Esophagus mucosa (tissue), 1 donor: ENCODE measurements around the gene HS3ST5. TPM values are rescaled to one million over a fixed set of nuclear protein-coding genes. Genes with fewer than 3 reads are reported as not detected.
"Not testable (repeated sequence)": the region's sequence is repeated elsewhere in the genome, so short reads cannot be mapped to it uniquely, and the experiment has no call there.

ENCODE experiments used
- ATAC-seq: fragments of 200-7000 bp; cut with Tn5 transposase; one replicate; pipeline ENCODE4 v1.9.1; 2020
- total RNA-seq: library from RNA; stranded (reverse); gene quantifications from one replicate; pipeline ENCODE4 v1.2.4, GENCODE V29; 2023
- donor health status: DM: yes; HTN: yes; CAD: no.

The HS3ST5 gene
- total RNA-seq, 1 donor from 2014 or later = not detected

DNA sequence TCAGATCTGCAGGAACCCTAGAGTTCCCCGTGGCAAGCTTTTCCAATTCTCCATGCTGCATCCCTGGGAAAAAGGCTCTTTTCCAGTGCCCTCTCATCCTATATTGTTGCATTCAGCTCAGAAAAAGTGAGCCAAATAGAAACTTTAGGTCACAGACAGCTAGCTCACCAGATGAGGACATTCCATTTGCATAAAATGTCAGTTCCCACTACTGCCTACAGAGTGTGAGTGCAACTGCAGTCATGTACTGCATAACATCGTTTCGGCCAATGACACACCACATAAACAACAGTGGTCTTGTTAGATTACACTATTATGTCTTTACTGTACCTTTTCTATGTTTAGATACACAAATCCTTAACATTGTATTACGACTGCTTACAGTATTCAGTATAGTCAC is 8.6 kb downstream of the HS3ST5 start:
- no peak for ATAC-seq

DNA sequence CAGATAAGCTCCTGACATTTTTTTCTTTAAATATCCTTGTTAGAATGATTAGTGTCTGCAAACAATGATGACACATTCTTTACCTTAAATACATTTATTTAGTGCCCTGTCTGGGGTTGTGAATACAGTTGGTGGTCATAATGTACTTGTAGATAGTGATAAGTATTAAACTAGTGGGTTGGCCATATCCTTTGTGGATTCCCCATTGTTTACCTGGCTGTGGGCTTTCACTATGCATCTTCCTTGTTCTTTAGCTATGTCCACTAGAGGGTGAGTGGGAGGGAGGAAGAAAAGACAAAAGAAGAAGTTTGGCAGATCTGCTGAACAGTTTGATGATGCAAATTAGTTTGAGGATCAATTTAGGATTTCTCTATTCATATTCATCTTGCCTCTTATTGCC is 15.7 kb downstream of the HS3ST5 start:
- no peak for ATAC-seq

DNA sequence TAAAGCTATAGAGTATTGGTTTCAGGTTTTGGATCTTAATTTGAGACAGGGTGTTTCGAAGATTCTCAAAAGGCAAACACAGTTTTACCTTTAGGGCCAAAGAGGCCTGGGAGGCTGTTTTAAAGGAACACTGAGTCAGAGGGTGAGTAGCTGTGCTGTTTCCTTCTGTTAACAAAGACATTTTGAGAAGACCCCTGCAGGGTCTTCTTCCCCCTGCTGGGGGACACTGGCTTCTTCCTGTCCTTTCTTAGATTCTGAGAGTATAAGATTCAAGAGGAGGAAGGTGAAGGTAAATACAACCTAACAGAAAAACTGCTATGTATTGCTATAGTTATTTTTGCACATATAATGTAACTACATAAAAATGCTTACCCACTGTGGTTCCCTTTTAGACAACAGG is 19.0 kb downstream of the HS3ST5 start:
- ATAC-seq = no peak

DNA sequence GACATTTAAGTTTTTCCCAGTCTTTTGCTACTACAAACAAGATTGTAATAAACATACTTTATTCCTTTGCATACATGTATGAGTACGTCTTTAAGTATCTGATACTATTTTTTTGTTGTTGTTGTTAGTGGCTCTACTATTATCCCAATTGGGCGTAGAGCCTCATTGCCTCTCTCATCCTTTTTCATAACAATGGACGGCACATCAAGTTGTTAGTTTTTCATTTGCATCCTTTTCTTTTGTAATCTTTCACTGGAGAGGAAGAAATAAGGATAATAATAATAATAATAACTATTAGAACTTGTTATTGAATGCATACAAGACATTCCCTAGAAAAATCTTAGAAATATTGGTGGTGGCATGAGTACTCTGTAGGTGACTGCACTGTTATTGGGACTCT is 23.1 kb downstream of the HS3ST5 start:
- no peak for ATAC-seq

DNA sequence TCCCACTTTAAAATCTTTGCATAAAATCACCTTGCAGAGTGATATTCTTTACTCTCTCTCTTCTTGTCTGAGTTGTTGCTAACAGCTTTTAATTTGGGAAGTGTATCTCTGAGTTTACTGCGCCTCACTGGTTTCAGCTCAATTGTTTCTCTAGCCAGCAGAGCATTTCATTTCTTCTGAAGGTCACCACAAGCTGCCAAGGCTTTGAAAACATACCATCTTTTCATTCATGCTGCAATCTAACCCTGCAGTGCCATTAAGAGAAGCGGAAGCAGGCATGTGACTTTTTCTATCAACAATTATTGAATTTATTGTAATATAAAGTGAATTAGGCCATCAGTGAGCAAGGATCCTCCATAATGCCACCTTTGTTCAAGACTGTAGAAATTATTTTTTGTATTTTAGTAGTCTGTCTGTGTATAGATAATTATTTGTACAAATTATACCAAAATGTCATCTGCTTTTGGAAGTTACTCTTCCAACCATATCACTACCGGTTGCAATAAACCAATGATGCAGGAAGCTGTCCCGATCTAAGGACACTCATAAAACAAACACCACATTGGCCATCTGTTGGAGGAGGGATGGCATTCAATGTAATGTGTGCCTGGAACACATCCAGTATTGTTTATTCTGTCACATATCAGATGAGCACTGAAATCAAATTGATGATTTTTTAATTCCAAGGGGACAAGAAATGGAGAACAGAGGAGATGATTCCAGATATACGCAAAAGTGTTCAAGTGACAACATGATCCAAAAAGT is 26.8 kb downstream of the HS3ST5 start:
- ATAC-seq = no peak

DNA sequence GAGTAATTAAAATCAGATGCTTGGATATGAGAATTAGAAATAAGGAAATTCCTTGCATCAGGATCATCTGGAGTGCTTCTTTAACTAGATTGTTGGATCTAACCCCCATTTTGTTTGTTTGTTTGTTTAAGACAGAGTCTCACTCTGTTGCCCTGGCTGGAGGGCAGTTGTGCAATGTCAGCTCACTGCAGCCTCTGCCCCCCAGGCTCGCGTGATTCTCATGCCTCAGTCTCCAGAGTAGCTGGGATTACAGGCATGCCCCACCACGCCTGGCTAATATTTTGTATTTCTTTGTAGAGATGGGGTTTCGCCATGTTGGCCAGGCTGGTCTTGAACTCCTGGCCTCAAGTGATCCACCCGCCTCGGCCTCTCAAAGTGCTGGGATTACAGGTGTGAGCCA is 29.0 kb downstream of the HS3ST5 start:
- not testable (repeated sequence) for ATAC-seq

DNA sequence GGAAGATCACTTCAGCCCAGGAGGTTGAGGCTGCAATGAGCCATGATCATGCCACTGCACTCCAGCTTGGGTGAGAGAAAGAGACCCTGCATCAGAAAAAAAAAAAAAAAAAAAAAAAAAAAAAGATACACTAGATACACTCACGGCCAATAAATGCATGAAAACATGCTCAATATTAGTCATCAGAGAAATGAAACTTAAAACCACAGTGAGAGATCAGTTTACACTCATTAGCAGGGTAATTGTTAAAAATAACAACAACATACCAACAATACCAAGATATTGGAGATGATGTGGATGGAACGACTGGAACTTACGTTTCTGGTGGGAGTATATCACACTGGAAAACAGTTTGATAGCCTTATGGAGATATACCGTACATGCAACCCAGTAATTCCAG is 29.9 kb downstream of the HS3ST5 start:
- ATAC-seq = no peak

DNA sequence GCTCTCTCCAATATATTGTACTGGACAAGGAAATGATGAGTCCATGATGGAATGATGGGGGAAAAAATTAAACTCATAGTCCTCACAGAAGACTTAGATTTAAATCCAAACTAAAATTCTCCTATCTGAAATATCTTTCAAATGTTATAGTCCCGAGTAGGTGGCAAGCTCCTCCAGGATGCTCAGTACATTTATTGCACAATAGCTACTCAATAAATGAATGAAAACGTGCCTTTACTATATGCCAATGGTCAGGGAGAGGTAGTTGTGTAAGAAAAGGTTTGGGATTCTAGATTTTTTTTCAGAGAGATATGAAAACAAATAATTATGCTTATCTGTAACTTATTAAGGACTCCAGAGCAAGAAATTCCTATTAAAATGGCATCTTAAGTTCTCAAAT is 32.8 kb downstream of the HS3ST5 start:
- ATAC-seq = no peak

DNA sequence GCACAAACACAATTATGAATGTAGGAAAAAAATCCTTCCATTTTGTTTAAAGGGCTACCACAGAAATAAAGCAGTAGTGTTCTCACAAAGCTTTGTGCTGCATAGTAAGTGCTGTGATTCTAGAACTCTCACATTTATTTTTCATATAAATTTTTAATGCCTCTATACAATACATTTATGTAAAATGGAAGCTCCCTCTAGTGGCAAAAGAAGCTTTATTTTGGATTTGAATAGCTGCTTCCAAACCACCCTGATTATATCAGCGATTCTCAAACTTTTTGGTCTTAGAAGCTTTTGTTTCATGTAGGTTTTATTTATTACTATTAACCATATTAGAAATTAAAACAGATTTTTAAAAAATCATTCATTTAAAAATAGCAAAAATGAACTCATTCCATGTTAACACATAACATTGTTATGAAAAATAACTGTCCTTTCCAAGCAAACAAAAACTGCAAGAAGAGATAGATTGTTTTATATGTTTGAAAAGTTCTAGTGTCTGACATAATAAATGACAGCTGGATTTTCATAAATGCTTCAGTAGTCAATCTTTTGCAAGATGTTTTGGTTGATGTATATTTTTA is 38.4 kb downstream of the HS3ST5 start:
- no peak for ATAC-seq

DNA sequence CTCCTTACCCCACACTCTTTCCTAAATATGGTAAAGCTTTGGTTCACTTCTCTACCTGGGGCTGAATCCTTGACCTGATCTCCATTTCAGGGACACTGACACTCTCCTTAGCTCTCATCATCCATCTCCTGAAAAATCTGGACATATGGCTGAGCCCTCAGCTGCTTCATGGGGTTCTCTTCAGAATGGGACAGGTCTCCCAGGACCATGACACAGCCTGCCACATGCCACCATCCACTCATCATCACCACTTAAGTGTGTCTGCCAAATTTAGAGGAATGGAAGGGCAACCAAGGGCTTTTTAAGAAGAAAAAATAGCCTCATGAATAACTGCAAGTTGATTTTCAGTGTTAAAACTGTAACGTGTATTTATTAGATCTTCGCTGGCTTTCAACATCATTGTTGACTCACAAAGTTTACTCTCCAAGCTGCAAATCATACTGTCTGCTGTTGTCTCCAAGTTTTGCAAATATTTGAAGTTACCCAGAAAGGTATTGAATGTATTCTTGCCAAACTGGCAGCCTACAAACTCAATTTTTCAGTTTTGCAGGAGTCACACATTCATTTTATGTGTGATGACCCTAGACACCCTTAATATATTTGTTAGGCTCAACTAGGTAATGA is 41.1 kb downstream of the HS3ST5 start:
- ATAC-seq = no peak

DNA sequence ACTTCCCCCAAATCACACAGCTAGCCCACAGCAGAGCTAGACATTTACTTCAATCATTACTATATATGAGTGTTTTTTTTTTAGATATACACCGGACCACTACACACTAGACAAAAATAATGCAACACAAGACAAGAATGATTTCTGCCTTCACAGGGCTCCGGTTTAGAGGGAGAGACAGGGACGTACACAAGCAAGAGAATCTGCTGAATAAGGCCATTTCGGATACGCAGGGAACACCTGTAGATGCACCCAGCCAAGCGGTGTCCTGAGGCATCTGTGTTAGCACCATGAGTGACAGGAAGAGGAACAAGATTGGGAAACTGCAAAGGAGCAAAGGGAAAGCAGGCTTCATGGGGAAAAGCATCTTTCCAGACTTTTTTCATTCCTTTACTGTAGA is 45.7 kb downstream of the HS3ST5 start:
- ATAC-seq = no peak

DNA sequence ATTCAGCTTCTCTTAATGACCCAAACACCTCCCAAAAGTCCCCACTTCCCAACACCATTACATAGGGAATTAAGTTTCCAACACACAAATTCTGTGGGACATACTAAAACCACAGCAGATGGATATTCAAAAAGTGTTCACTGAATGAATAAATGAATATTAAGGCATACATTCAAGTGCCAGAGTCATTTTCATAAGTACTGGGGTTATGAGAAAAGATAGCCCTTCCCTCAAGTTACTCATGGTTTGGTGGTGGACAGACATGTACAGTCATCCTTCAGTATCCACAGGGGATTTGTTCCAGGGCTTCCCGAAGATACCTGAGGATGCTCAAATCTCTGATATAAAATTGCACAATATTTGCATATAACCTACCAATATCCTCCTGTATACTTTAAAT is 50.4 kb downstream of the HS3ST5 start:
- no peak for ATAC-seq

DNA sequence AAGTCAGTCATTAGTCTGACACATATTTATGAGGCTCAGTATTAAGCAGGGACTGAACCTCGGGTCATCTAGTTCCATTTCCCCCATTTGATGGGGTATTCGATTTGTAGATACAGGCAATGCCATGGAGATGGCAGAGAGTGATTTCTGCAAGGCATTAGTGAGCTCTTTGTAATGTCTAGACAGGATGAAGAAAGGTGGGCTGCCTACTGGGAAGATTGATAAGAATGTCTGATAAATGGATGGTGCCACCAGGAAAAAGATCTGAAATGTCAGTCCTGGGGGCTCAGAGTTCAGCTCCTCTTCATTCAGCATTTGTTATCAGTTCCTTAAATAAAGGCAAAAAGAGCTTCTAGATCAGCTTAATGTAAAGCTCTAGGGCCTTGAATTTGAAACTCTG is 51.4 kb downstream of the HS3ST5 start:
- ATAC-seq = no peak

DNA sequence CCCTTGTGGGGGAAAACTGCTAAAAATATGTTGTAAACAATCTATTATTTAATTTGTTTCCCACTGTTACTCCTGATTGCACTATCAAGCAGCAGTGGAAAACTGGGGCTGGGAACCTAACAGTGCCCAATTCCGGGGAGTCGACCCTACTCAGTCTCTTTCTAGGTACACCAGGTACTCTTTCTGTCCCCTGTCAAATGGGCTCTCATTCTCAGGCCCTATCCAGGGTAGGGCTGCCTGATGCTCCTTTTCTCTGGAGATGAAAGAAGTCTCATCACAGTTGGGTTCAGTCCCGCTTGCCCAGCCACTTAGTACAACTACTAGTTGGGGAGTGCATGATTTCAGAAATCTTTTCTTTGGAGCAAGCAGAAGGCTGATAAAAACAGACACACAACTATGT is 52.0 kb downstream of the HS3ST5 start:
- ATAC-seq = no peak

DNA sequence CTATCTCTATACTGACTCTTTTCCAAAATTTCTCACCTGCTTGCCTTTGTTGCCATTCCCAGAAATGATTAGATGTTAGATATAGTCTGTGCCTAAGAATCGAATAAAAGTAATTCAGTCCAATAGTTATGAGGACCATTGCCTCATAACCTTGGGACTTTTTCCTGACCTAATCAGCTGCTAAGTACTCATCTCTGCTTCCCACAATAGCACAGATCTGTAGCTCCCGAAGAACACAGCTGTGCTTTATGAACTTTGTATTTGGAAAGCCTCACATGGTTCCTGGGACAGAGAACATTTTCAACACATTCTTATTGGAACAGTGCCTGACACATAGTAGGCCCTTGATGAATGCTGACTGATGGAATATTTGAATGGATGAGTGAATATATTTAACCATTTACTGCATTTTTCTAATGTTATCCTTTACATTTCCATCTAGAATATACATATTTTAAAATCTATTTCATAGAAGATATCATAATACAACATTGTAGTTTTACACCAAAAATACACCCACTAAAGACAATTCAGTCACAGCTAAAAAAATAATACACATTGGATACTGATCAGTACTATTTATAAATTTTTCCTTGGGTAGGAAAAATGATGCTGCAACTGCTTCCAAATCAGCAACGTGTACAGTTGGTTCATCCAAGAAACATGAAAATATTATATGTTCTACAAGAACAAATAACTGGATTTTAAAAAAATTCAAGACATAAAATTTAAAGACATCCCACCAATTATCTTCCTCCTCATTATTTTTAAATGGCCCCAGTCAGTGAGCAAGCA is 53.9 kb downstream of the HS3ST5 start:
- no peak for ATAC-seq

DNA sequence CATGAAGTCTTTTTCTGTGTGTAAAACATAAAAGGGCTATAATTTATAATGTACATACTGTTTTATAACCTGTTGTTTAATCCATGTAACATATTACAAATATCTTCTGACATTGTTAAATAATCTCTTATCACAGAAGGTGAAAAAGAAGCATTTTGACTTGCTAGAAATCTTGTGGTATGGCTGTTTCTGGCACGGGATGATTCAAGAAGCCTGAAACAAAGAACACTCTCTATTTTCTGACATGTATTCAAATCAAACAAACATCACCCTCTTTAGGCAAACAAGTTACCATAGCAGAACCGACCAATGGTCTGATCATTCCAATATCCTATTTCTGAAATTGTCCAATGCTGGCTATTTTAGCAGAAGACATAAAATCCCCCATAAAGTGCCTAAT is 55.4 kb downstream of the HS3ST5 start:
- no peak for ATAC-seq

DNA sequence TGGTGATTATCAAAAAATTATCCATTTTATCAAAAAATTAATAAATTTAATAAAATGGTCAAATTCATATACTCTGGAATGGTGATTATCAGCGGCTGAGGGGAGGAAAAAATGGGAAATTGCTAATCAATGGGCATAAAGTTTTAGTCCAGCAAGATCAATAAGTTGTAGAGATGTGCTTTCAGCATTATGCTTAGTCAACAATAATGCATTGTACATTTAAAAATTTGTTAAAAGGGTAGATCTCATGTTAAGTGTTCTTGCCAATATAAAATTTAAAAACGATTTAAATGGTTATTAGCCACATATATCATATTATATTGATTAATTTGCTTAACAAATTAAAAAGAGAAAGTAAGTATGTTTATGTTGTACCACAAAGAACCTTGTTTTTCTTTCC is 56.6 kb downstream of the HS3ST5 start:
- ATAC-seq = no peak

DNA sequence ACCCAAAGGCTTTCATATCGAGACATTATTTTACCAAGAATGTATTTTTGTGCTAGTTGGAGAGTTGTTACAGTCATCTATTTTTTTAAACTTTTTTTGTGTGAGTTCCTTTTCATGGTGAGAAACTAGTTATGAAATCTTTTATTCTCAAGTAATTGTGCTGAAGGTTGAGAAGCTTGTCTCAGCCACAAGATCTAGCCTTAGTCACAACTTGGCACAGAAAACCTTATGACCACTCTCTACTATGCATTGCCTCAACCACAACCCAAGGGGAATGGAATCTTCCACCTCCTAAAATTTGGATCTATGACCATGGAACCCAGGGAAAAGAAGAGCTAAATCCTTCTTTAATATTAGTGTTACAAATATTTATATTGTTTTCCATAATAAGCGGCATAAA is 58.5 kb downstream of the HS3ST5 start:
- no peak for ATAC-seq

DNA sequence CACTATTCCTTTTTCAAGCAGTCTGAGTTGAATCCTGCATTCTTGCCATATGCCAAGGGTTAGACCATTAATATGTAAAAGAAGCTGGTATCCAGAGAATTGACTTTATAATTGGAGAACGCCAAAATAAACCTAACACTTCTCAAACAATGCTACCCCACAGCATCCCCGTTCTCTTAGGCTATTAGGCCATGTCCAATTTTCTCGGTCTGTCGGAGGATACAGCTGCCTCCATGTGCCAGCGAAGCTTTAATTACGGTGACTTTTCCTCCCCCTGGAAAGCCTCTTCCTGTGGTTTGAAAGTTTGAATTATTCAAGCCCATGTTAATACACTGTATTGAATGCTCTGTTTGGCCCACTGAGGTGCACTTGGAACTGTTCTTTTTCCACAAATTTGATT is 60.5 kb downstream of the HS3ST5 start:
- no peak for ATAC-seq

DNA sequence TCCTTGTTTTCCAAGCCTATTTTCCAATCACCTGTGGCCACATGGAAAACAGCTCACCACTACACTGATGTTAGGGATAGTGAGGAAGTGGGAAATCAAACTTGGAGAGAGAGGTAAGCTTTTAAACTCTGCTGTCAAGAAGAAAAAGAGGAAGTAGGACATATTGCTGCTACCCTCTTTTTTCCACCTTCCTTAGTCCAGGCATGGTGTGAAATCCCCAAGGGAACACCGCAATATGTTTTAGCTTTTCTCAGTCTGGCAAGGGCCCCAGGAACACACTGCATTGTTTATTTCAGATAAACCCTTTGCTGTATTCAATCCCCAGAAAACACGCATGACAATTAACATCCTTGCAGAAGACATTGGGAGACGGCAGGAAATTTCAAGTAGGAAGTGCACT is 61.3 kb downstream of the HS3ST5 start:
- ATAC-seq = no peak

DNA sequence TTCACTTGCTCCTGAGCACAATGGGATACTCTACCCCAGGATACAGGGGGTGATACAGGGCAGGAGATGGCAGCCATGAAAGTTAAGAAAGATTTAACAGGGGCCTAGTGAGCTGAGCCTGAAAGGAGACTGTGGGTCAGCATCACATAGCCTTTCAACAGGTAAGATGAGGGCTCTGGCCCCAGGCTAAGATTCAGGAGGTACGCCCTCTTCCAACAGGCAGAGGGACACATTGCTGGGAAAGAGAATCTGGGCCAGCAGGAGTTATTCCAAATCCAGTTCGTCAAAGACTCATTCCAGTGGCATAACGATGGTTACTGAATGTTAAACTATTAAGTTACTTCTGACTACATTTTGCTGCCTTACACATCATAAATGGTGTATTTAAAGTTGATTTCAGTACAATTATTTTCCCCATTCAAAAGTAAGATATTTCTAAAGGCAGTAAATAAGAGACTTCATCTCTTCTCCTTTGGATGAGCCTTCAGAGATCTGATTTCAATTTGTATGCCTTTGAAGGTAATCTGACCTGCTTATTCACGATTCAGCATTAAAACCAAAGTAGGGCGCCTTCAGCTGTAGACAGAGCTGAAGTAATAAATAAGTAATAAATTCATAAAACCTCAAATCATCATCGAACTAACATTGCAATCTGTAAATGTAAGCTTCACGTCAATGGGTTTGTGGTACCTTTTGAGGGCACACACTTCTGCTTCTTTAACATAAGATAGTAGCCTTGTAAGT is 62.4 kb downstream of the HS3ST5 start:
- no peak for ATAC-seq

DNA sequence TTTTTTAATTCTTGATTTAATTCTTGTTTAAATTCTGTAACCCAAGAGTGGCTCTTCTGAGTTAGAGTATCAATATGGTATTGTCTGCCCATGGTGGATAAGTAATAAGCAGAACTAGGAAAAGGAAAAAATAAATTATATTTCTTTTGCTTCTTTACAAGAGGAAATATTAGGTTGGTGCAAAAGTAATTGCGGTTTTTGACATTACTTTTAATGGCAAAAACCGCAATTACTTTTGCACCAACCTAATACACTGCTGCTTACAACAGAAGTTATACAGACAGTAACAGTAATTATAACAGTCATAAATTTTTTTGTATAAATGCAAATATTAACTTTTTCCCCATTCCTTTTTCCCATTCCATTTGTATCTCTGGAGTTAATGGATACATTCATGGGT is 65.6 kb downstream of the HS3ST5 start:
- ATAC-seq = no peak

DNA sequence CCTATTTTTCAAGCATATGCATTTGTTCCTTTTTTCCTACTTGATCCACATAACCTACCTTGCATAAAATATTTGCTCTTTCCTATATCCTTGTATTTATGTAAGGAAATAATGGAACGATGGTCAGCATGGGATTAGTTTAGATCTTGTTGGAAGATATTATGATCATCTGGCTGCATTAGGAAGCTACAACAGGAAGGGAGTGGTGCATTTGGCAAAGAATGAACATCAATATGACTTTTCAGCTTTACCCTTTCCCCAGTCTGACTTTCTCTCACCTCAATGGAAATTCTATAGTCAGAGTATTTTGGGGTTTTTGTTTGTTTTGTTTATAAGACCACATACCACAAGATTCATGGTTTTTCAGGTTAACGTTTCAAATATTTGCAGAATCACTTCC is 66.0 kb downstream of the HS3ST5 start:
- no peak for ATAC-seq
